Type B pancreatic cell (in vitro differentiated cells): ENCODE measurements around the gene NEK7. TPM values are rescaled to one million over a fixed set of nuclear protein-coding genes. Genes with fewer than 3 reads are reported as not detected.

Source experiments
- DNase-seq: peaks from one replicate; pipeline ENCODE4 v3.0.0; 2021; ENCODE audit warnings: mixed read lengths; ENCODE audit not compliant: unreplicated experiment; ENCODE audit errors: extremely low spot score
- H3K27ac Mint-ChIP-seq: 2 replicates; pipeline ENCODE4 v1.8.0; 2021; ENCODE audit warnings: mild to moderate bottlenecking, mixed read lengths
- H3K27me3 Mint-ChIP-seq: 2 replicates; pipeline ENCODE4 v1.8.0; 2021; ENCODE audit warnings: mixed read lengths
- H3K36me3 Mint-ChIP-seq: 2 replicates; pipeline ENCODE4 v1.8.0; 2021; ENCODE audit warnings: mixed read lengths
- H3K4me1 Mint-ChIP-seq: one replicate; pipeline ENCODE4 v1.8.0; 2021; ENCODE audit warnings: mixed read lengths; ENCODE audit not compliant: unreplicated experiment
- H3K4me3 Mint-ChIP-seq: 2 replicates; pipeline ENCODE4 v1.8.0; 2021; ENCODE audit warnings: mild to moderate bottlenecking, mixed read lengths
- H3K9me3 Mint-ChIP-seq: 2 replicates; pipeline ENCODE4 v1.8.0; 2021; ENCODE audit warnings: mixed read lengths
- CTCF ChIP-seq: fragments of 200-600 bp; sonication (generic); conservative IDR thresholded peaks from 2 replicates; pipeline ENCODE4 v1.5.0; 2021; ENCODE audit warnings: antibody characterized with exemption, mild to moderate bottlenecking
- total RNA-seq: library from RNA; stranded (reverse); gene quantifications from 2 replicates; pipeline ENCODE4 v1.2.1, GENCODE V29; 2021; ENCODE audit warnings: low replicate concordance

NEK7 gene
- total RNA-seq, 1 donor from 2014 or later, result 35.1 TPM

- Mint-ChIP-seq H3K4me3 (no peak overlapping the region), H3K27ac (no peak overlapping the region), H3K4me1 (no peaks in the 10 kb centered on the region), H3K36me3 (no peaks in the 10 kb centered on the region), H3K27me3 (no peaks in the 10 kb centered on the region), H3K9me3 (peaks cover 5% of the 10 kb centered on the region)
- no peak for DNase-seq
- no peak for TF ChIP-seq CTCF
Observed at GRCh38 chr1:198340139-198340538, 183.3 kb downstream of the NEK7 start.

GRCh38 chr1:198346178-198346577, 189.4 kb downstream of the NEK7 start:
- H3K36me3 Mint-ChIP-seq, result no peaks in the 10 kb centered on the region
- H3K4me3 Mint-ChIP-seq, result no peak overlapping the region
- H3K27me3 Mint-ChIP-seq, result no peaks in the 10 kb centered on the region
- no peaks in the 10 kb centered on the region for H3K9me3 Mint-ChIP-seq
- no peak for DNase-seq
- no peak for TF ChIP-seq CTCF
- H3K27ac Mint-ChIP-seq, result no peak overlapping the region
- H3K4me1 Mint-ChIP-seq, result no peaks in the 10 kb centered on the region

GRCh38 chr1:198350456-198350855, 193.7 kb downstream of the NEK7 start:
- DNase-seq, result no peak
- no peaks in the 10 kb centered on the region for H3K9me3 Mint-ChIP-seq

GRCh38 chr1:198352975-198353695, 196.3 kb downstream of the NEK7 start:
- no peak overlapping the region for H3K27ac Mint-ChIP-seq
- H3K4me3 Mint-ChIP-seq, result no peak overlapping the region
- H3K9me3 Mint-ChIP-seq, result no peaks in the 10 kb centered on the region
- H3K27me3 Mint-ChIP-seq, result no peaks in the 10 kb centered on the region
- H3K4me1 Mint-ChIP-seq, result peaks cover 1% of the 10 kb centered on the region
- no peak for TF ChIP-seq CTCF
- DNase-seq, result no peak
- no peaks in the 10 kb centered on the region for H3K36me3 Mint-ChIP-seq

More at GRCh38 chr1:198350456-198350855, 193.7 kb downstream of the NEK7 start:
- no peak for TF ChIP-seq CTCF
- Mint-ChIP-seq H3K4me3 (no peak overlapping the region), H3K27ac (no peak overlapping the region), H3K27me3 (no peaks in the 10 kb centered on the region), H3K4me1 (no peaks in the 10 kb centered on the region), H3K36me3 (no peaks in the 10 kb centered on the region)

GRCh38 chr1:198357937-198358336, 201.1 kb downstream of the NEK7 start:
- no peaks in the 10 kb centered on the region for H3K27me3 Mint-ChIP-seq
- H3K4me1 Mint-ChIP-seq, result peaks cover 22% of the 10 kb centered on the region
- no peak overlapping the region for H3K27ac Mint-ChIP-seq
- H3K9me3 Mint-ChIP-seq, result no peaks in the 10 kb centered on the region
- H3K36me3 Mint-ChIP-seq, result no peaks in the 10 kb centered on the region
- no peak overlapping the region for H3K4me3 Mint-ChIP-seq
- no peak for TF ChIP-seq CTCF
- DNase-seq, result no peak
